ENCODE data around the gene TPCN2. TPM values are rescaled to one million over a fixed set of nuclear protein-coding genes. Genes with fewer than 3 reads are reported as not detected.
A peak's percentile ranks its signal among the peaks of the same experiment; 100 is the strongest.

TPCN2 gene
- total RNA-seq, 1 experiment from 2014 or later: 20.6 TPM

DNA sequence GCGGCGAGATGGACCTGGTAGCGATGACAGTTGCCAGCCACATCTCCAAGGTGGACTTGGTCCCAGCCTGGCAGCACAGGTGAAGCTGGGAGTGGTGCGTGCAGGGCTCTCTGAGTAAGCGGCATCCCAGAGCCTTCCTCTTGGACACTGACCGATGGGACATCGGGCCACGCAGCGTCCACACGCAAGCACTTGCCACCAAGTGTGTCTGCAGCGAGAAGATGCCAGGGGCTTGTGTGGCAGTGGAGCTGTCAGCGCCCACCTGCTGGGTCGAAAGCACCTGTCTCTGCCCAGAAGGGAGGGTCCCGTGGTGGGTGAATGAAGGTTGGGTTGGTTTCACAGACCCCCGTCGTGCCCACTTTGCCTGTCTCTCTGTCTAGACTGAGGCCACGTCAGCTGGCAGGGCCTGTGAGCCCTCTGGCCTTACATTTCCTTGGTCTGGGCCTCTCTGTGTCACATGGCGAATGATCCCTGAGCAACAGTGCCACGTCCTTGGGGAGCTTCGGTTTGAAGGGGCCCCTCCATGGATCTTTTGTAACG is 56.2 kb downstream of the TPCN2 start:
- Histone ChIP-seq H3K27me3 (ENCODE audit: control insufficient read depth, insufficient read depth, low read length) (no peaks in the 10 kb centered on the region), H3K27ac (ENCODE audit: low read length) (peak overlapping the region; percentile 40), H3K36me3 (ENCODE audit: control insufficient read depth, insufficient read depth, low read length) (no peaks in the 10 kb centered on the region), H3K4me3 (ENCODE audit: low read depth in 2 of 2, low read length in 2 of 2) (no peak overlapping the region), H3K4me1 (ENCODE audit: control insufficient read depth, insufficient read depth, low read length) (peaks cover 39% of the 10 kb centered on the region), H3K9me3 (ENCODE audit: control insufficient read depth, insufficient read depth, low read depth, low read length) (no peaks in the 10 kb centered on the region)
- in situ Hi-C loops (cut with HindIII; ENCODE audit: low pct_unique_long_range_greater_than_20kb, low sequenced_read_pairs) (no loop called here), intact Hi-C loops (cut with micrococcal nuclease; ENCODE audit: unreplicated experiment) (loop anchor here (5.0 to 10.0 kb wide), 3 partner anchors 110 to 570 kb away; partner anchors contain the start of gene LTO1)
- TF ChIP-seq REST (IDR thresholded peaks at IDR 0.05; ENCODE audit: insufficient read depth in 1 of 2, low read depth in 2 of 2, low read length in 1 of 2): no peak
- TF ChIP-seq POLR2AphosphoS5 (IDR thresholded peaks at IDR 0.05; ENCODE audit: low read depth, low read length): no peak
- TF ChIP-seq TCF7L2 (IDR thresholded peaks at IDR 0.05; ENCODE audit: low read depth, low read length): no peak
- no peak for TF ChIP-seq SIN3A (IDR thresholded peaks at IDR 0.05; ENCODE audit: borderline replicate concordance, insufficient read depth, low read depth, low read length)
- TF ChIP-seq, protein P1, sequence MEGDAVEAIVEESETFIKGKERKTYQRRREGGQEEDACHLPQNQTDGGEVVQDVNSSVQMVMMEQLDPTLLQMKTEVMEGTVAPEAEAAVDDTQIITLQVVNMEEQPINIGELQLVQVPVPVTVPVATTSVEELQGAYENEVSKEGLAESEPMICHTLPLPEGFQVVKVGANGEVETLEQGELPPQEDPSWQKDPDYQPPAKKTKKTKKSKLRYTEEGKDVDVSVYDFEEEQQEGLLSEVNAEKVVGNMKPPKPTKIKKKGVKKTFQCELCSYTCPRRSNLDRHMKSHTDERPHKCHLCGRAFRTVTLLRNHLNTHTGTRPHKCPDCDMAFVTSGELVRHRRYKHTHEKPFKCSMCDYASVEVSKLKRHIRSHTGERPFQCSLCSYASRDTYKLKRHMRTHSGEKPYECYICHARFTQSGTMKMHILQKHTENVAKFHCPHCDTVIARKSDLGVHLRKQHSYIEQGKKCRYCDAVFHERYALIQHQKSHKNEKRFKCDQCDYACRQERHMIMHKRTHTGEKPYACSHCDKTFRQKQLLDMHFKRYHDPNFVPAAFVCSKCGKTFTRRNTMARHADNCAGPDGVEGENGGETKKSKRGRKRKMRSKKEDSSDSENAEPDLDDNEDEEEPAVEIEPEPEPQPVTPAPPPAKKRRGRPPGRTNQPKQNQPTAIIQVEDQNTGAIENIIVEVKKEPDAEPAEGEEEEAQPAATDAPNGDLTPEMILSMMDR (IDR thresholded peaks at IDR 0.05): no peak
- ChIA-PET CTCF (interaction anchor here (0.6 kb wide), 1 partner anchor 277 kb away, joined by 5 read pairs; no protein-coding TSS in a partner anchor), POLR2A (interaction anchor here (0.5 kb wide), 1 partner anchor 571 kb away, joined by 8 read pairs; the partner anchor contains the start of gene LTO1)
- no peak for ATAC-seq
- no peak for DNase-seq (ENCODE audit: low read depth, low spot score)
- BruUV-seq (replicated peaks): no TSS peak

DNA sequence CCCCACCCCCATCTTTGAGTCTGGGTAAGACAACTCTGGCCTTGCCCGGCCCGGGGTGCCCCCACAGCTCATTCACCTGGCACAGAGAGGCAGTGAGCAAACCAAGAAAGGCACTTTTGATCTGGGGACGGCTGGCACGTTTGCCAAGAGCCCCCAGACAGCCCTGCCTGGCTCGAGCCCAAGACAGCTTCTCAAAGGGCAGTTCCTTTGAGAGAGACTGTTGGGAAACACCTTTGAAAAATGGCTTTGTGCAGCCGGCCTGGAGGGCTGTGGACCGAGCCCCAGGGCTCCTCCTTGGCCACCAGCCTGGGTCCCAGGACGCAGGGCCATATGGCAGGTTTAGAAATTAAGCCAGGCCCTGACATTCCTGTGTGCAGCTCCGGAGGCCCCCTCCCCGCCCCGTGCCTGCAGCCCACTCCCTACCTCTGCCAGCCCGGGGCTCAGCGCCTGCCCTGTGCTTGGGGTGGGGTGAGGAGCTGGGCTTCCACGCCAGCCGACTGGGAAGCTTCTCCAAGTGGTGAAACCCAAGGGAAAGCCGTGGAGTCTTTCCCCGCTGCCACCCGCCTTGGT is 56.8 kb downstream of the TPCN2 start:
- intact Hi-C loops (cut with micrococcal nuclease; ENCODE audit: unreplicated experiment) (loop anchor here (10.0 kb wide), 2 partner anchors 109 to 569 kb away; partner anchors contain the start of gene LTO1), in situ Hi-C loops (cut with HindIII; ENCODE audit: low pct_unique_long_range_greater_than_20kb, low sequenced_read_pairs) (no loop called here)
- H3K9me3 ChIP-seq (ENCODE audit: control insufficient read depth, insufficient read depth, low read depth, low read length): no peaks in the 10 kb centered on the region
- no peaks in the 10 kb centered on the region for H3K36me3 ChIP-seq (ENCODE audit: control insufficient read depth, insufficient read depth, low read length)
- ATAC-seq: no peak
- peak overlapping the region; percentile 35 for H3K27ac ChIP-seq (ENCODE audit: low read length)
- ChIA-PET CTCF (interaction anchor here (0.6 kb wide), 1 partner anchor 277 kb away, joined by 5 read pairs; no protein-coding TSS in a partner anchor), POLR2A (interaction anchor here (0.5 kb wide), 1 partner anchor 570 kb away, joined by 8 read pairs; the partner anchor contains the start of gene LTO1)
- TF ChIP-seq TCF7L2 (IDR thresholded peaks at IDR 0.05; ENCODE audit: low read depth, low read length): no peak
- TF ChIP-seq SIN3A (IDR thresholded peaks at IDR 0.05; ENCODE audit: borderline replicate concordance, insufficient read depth, low read depth, low read length): no peak
- no peak for TF ChIP-seq REST (IDR thresholded peaks at IDR 0.05; ENCODE audit: insufficient read depth in 1 of 2, low read depth in 2 of 2, low read length in 1 of 2)
- TF ChIP-seq, protein P1 (IDR thresholded peaks at IDR 0.05): no peak
- TF ChIP-seq POLR2AphosphoS5 (IDR thresholded peaks at IDR 0.05; ENCODE audit: low read depth, low read length): no peak
- peaks cover 39% of the 10 kb centered on the region for H3K4me1 ChIP-seq (ENCODE audit: control insufficient read depth, insufficient read depth, low read length)
- H3K27me3 ChIP-seq (ENCODE audit: control insufficient read depth, insufficient read depth, low read length): no peaks in the 10 kb centered on the region
- no TSS peak for BruUV-seq (replicated peaks)
- DNase-seq (ENCODE audit: low read depth, low spot score): no peak
- no peak overlapping the region for H3K4me3 ChIP-seq (ENCODE audit: low read depth in 2 of 2, low read length in 2 of 2)
